GM19397 (cell line): Measurements from ENCODE around the gene ETFB.
"Not testable (repeated sequence)": the region's sequence is repeated elsewhere in the genome, so short reads cannot be mapped to it uniquely, and the experiment has no call there.

Experiments
- ATAC-seq: cut with Tn5 transposase; IDR thresholded peaks from one replicate; pipeline ENCODE4 v1.9.1; 2021; ENCODE audit warnings: mild to moderate bottlenecking, moderate library complexity; ENCODE audit not compliant: unreplicated experiment

The ETFB gene

DNA sequence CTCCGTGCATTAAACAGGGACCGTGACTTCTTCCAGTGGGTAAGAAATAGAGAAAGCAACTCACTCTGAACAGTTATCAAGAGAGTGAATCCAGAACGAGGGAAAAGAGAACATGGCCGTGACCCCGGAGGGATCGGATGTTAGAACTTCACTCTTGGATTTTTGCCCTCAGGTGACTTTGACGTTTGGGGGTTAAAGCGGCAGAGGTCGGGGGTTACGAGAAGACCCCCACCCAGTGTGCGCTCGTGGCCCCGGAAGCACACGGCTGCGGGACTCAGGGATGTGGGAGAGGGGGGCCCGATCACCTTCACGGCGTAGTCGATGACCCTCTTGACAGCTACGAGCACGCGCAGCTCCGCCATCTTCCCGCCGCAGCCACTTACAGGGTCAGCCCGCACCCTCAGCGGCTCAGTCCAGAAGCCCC, at the start of gene ETFB:
TSS of gene ETFB (minus strand) at position 424 of the 424 bp plus-strand sequence. CDS start at position 362, 62 bp downstream.
- no peak for ATAC-seq

DNA sequence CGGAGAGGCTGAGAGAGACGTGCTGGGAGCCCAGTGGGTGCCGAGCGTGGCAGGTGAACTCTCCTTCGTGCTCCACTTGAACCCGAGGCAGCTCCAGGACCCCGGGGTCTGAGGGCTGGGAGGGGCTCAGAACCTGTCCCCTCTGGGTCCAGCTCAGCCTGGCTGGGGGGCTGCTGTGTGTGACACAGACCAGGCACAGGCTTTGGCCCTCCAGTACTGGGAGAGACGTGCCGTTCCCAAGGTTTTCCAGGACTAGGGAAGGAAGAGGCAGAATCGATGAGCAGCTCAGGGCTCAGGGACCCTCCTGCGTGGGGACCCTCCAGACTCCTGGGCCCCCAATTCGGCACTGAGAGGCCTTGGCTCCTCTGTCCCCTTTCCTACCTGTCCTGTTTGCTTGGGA, 49.0 kb upstream of the ETFB start:
- ATAC-seq, result no peak

DNA sequence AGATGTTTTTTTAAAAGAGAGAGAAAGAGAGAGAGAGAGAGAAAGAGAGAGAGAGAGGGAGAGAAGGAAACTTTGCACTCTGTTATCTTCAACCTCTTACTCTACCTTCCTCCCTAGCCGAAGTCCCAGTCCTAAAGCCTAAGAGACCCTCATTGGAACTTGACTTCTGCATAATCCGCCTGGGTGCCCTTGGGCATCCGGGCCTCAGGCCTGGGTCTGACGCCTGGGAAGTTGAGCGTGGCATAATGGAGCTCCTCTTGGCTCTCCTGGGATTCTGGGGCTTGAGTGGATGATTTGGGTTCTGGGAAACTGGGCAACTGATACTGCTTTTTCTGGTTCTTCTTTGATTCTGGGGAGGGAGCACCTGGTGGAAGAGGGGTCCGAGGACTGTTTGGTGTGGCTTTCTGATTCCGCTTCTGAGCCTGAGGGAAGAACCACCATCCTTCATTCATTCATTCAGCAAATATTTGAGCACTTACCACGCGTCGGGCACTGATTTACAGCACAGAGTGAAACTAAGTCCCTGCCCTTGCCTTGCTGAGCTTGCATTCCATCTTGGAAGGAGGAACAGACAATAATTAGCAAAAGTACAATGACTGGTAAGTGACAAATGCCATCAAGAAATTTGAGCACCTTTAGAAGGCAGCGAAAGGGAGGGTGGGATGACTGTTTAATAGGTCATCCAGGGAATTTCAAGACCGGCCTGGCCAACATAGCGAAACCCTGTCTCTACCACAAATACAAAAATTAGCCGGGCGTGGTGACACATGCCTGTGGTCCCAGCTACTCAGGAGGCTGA, 45.0 kb upstream of the ETFB start:
- ATAC-seq, result no peak

DNA sequence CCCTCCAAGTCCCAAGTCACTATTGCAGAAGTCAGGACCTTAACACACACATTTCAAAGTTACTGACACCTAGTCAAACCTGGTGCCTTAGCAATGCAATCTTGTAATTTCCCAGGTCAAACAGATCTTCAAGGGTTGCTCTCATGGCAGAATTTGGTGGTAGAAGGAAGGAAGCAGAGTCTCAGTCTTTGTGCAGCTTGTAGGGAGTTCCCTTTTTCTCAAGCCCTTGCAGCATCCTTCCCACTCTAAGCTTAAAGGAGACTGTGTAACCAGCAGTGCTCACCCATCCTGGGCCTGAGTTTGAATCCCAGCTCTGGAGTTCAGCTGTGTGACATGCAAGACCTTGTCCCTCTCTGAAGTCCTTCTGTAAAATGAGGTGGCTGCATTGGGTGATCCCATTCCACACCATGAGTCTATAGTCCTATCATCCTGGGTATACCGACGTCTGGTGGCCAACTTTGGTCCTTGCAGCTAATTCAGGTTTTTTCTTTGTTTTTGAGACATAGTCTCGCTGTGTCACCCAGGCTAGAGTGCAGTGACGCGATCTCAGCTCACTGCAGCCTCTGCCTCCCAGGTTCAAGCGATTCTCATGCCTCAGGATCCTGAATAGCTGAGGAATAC, 41.4 kb upstream of the ETFB start:
- ATAC-seq, result no peak

DNA sequence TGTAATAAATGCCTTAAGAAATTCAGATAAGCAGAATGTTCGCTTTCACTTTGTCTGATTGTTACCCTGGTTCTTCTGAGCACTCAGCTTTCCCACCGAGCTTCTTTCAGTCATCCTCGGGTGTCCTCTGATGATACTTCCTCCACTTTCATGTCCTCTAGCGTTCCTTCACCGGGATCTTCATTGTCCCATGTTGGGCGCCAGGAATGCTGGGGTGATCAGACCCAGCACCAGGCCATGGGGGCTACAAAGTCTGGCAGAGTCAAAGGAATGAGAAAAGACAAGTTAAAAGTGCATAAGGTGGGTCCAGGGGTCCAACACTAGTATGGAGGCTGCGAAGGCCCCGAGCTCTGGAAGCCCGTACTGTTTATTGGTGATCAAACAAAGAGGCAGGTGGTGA, 35.9 kb upstream of the ETFB start:
- no peak for ATAC-seq

DNA sequence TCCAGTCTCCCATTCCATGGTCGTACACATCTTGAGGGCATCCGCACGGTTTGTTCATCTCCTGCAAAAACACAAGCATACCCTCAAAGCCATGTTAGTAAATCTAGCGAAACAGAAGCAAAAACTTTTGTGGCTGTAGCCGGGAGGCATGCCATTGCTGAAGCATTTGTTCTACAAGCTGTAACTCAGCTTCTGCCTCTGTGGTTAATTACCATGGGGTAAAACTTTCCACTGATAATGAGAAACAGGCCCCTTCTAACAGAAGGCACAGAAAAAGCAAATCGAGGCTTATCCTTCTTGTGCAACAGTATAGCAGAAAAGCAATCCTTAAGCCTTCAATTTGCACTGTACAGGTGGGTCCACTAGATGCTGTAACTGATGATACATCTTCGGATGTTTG, 33.7 kb upstream of the ETFB start:
- ATAC-seq, result not testable (repeated sequence)

DNA sequence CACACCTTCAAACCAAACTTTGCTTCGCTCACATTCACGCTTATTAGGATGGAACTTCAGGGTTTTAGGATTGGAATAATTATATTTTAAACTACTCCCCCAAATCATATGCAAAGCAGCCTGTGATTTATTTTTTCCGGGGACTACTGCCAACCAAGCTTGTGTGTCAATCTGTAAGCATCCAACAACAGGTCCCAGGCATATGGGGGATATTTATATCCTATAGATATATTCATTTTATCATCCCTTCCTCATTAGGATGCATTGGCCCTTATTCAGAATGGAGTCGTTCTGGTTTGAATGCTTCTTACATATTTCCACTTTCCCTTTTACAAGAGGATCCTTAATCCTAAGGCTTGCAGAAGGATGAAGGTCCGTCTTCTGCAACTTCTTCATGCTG, 33.0 kb upstream of the ETFB start:
- ATAC-seq, result no peak

DNA sequence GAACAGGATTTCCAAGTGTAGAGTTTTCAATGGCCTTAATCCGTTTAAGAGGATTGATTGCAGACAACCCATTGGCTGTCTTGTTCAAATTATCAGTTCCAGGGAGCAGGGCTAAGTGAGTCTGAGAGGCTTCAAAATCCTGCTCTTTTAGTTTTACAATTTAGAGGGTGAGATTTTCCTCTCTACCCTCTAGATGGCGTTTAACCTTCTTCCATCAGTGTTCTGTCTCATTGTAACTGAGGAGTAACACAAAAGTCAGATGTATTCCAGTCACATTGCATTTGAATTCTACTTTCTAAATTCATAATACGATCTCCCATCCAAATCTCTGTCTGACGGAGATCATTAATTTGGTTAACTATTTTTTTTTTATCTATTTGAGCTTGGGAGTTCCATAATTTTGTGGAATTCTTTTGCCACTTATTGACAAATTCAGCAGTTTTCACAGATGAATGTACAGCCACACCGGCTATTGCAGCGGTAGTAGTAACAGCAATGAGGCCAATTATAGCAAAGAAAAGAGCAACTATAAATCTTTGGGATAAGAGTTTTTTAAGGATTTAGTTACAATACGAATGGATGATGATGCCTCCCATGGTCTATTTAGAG, 32.0 kb upstream of the ETFB start:
- no peak for ATAC-seq

DNA sequence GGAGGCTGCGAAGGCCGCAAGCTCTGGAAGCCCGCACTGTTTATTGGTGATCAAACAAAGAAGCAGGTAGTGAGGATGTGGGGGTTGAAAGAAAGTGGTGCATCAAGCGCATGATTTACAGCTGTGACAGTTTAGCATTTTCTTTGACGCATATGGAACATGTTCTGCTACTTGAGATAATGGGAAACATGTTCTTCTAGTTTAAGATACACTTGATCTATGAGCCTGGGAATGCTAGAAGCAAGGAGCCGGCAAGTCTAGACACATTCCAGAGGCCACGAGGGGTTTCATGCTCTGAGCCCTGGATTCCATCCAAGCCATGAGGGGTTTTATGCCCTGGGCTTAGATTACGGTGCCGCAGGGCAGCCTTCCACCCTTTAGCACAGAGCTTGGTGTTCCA, 31.3 kb upstream of the ETFB start:
- ATAC-seq, result not testable (repeated sequence)

DNA sequence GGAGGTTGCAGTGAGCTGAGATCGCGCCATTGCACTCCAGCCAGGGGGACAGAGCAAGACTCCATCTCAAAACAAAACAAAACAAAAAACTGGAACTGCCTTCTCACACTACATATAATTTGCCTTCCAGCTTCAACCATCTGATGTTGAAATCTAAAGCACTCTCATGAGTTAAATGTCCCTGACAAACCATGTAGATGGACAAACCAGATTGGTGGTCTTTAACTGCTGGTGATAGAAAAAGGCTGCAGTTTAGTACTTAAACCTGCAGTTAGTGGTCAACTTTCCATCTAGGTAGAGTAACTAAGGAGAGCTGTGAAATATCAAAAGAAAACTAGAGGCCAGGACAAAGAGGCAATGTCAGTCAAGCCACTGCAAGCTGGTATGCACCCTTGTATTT, 30.0 kb upstream of the ETFB start:
- no peak for ATAC-seq

DNA sequence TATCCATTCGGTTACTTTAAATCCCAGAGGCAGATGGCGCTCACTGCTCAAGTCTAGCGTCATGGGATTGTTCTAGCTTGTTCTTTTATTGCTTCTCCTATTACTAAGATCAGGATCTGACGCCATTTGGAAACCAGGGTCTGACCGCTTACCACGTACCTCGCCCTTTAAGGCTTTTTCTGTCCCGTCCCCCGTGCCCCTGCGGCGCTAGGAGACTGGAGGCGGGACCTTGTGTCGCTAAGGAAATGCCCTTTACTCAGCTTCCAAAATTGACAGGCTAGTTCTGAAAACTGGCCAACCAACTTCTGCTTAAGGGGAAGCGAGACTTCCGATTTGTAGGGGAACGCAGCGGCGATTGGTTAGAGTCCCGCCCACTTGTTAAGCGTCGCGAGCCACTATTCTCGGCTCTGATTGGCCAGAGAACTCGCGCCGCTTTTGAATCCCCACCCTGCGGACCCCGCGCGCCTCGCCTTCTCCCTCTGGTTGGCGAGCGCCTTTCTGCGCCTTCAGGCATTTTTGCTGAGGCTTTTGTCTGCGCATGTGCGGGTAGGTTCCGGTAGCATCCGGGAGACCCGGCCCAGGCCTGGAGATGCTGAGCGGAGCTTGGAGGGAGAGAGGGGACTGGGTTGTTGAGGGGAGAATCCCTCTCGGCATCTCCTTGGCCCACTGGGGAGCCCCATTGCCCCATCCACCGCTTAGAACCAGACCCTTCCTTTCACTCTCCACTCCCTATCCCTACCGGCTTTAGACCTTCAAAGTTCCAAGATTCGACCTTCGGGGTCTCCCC, 28.1 kb upstream of the ETFB start:
- ATAC-seq, result peak; percentile 92

DNA sequence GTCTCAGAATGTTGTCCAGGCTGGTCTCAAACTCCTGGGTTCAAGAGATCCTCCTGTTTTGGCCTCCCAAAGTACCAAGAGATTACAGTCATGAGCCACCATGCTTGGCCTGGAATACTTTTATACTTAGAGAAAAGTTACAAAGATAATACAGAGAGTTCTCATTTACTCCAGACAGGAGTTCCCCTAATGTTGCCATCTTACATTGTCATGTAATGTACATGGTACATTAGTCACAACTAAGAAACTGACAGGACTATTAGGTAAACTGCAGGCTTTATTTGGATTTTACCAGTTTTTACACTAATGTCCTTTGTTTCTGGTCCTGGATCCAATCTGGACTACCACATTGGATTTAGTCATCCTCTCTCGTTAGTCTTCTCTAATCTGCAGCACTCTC, 26.5 kb upstream of the ETFB start:
- ATAC-seq, result no peak

DNA sequence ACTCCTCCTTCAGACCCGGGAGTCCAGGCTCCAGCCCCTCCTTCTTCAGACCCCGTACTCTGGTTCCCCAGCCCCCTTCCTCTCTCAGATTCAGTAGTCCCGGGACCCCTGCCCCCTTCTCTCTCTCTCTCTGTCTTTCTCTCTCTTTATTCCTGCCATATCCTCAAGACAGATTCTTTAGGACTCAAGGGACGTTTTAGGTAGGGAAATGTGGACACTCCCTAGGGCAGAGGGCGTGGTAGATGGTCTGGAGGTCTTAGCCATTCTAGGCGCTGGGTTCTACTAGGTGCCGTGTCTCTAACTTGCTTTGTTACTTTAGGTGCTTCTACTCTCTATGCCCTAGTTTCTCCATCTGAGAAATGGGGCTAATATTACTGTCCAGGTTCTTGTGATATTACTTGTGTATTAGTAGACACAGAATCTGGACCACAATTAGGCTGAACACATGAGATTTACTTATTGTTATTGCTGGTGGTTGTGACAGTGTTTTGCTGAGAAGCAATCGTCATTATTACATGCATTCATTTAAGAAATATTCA, 25.0 kb upstream of the ETFB start:
- ATAC-seq, result no peak

DNA sequence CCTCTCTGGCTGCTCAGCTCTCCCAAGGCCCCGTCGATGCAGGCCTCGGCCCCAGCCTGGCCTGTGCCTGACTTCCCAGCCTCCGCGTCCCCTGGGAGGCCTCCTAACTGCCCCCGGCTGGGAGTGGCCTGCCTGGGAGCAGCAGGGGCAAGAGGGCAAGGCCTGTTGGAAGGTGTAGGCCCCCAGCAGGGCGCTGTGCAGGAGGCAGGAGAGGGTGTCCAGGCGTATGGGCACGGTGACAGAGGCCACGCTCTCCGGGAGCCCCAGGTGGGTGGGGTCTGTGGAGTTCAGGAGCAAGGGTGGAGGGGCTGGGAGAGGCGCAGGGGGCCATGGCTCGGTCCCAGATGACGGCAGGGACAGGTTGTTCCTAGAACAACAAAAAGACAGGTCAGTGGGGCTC, 23.0 kb upstream of the ETFB start:
- no peak for ATAC-seq

DNA sequence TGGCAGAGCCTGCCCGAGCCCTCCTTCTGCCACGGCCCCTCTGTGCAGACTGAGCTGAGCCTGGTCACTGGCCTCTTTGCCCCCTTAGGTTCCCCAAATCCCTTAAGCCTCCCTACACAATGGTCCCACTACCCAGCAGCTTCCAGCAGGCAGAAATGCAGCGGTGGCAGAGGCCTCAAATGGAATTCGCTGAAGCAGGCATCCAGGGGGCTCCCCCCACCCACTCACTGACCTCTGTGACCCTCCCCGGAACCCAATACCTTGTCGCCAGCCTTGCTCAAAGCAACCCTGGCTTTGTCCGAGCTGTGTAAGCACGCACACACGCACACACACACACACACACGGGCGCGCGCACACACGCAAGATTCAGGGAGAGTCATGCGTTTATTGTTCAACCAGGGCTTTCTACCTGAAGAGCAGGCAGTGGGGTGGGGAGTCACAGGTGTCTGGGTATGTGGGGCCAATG, 21.8 kb upstream of the ETFB start, which contains the start of gene LIM2:
TSS of gene LIM2 (minus strand) at position 51 of the 466 bp plus-strand sequence. CDS start 531 bp downstream, outside the sequence.
- no peak for ATAC-seq

DNA sequence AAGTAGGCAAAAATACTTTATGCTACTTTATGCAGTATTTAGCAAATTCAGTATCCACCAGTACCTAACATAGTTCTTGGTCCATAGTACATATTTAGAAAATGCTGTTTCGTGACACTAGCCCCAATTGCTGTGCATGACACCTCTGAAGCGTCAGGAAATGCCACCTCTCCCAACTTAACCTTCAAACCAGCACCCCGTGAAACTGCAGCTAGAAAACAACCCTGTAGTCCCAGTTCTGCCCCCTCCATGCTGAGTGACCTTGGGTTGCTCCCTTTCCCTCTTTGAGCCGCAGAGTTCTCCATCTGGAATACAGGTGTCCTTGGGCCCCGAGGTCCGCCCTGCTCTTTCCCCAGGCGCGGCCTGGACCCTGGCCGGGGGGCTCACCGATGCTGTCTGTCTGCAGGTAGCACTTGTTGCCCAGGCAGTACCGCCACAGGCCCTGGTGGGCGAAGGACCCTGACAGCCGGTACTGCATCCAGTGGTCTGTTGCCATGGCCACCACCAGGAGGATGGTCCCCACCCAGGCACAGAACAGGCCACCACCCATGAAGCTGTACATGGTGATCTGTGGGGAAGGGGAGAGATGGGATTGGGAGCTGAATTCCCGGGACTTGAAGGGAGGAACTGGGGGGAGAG, 20.8 kb upstream of the ETFB start:
- no peak for ATAC-seq

DNA sequence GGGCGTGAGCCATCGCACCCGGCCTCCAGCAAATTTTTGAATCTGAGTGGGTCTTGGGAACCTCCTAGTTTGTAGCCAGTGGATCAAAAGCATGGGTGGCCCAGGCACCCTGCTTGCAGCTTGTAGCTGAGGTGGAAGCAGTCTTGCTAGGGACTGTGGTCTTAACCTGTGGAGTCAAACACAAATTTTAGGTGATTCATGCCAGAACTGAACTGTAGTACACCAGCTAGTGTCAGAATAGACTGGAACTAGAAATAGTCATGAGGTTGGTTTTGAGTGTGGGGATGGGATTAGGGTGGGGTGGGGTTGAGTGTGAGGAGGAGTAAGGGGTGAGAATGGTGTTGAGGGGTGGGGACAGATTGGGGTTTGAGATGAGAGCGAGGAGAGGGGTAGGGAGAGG, 15.8 kb upstream of the ETFB start:
- no peak for ATAC-seq

DNA sequence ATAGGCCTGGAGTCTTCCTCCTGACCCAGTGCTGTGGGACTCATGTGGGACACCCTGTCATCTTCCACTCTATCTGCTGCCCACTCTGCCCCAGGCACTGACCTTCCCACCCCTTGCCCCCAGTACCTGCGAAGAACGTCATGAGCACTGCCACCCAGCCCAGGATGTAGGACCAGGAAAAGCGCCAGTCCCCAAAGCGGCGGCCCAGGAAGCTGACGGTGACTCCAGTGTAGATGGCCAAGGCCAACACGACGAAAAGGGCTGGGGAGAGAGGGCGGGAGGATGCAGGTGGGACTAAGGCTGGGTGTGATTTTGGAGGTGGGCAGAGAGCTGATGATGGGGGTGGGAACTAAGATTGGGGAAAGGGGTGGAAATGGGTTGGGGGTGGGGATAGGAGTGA, 14.2 kb upstream of the ETFB start:
- no peak for ATAC-seq

DNA sequence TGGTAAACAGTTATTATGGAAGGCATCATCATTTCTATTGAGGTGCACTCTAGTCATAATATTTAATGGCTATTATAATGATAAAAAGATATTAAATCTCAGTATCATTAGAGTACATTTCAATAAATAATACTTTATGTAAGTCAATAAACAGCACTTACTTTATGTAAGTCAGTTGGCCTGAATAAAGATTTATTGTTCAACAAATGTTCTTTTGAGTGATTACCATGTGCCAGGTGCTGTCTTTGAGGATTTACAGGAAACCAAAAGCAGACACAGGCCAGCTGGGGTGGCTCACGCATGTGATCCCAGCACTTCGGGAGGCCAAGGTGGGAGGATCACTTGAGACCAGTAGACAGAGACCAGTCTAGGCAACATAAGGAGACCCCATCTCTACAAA, 11.2 kb upstream of the ETFB start:
- ATAC-seq, result no peak

DNA sequence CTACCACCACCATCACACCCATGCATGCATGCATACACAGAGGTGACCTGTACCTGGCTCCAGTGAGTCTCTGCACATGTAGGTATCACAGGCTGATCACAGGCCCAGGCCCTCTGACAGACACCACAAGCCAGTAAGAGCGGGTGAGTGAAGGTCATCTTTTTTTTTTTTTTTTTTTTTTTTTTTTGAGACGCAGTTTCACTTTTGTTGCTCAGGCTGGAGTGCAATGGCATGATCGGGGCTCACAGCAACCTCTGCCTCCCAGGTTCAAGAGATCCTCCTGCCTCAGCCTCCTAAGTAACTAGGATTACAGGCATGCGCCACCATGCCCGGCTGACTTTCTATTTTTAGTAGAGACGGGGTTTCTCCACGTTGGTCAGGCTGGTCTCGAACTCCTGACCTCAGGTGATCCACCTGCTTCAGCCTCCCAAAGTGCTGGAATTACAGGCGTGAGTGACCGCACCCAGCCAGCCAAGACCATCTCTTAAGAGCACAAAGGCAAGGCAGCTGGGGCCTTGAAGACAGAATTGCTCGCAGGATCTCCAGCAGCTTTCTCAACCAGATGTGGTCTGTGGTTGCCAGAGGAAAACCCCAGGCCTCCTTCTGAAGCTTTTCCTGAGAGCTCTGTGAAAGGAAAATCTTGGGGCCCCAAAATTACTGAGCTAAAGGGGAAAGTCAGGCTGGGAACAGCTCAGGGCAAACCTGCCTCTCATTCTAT, 9.5 kb upstream of the ETFB start:
- ATAC-seq, result no peak
